IPS-NIHi7 (cell line): ENCODE results near the gene LRSAM1.
A peak's percentile ranks its signal among the peaks of the same experiment; 100 is the strongest.

Experiments
- DNase-seq: peaks from one replicate; pipeline ENCODE4 v3.0.0; 2012; ENCODE audit warnings: mixed read lengths; ENCODE audit errors: extremely low spot score

LRSAM1 gene

GRCh38 chr9:127426756-127427155, 24.6 kb upstream of the LRSAM1 start:
- no peak for DNase-seq

GRCh38 chr9:127428348-127428747, 23.0 kb upstream of the LRSAM1 start:
- DNase-seq = no peak

GRCh38 chr9:127430415-127430814, 20.9 kb upstream of the LRSAM1 start:
- no peak for DNase-seq

- no peak for DNase-seq
These were observed 13.6 kb upstream of the LRSAM1 start for GRCh38 chr9:127437497-127438264.

GRCh38 chr9:127438394-127438793, 12.9 kb upstream of the LRSAM1 start:
- no peak for DNase-seq

GRCh38 chr9:127444283-127444920, 6.9 kb upstream of the LRSAM1 start:
- no peak for DNase-seq

GRCh38 chr9:127444921-127445850, 6.1 kb upstream of the LRSAM1 start:
- DNase-seq = no peak

GRCh38 chr9:127445851-127446712, 5.2 kb upstream of the LRSAM1 start:
- DNase-seq = no peak

- DNase-seq = no peak
These were observed 4.4 kb upstream of the LRSAM1 start for GRCh38 chr9:127446713-127447415.

- DNase-seq = no peak
These were observed 3.7 kb upstream of the LRSAM1 start for GRCh38 chr9:127447416-127448111.

- no peak for DNase-seq
These were observed 3.1 kb upstream of the LRSAM1 start for GRCh38 chr9:127448112-127448805.

GRCh38 chr9:127449332-127449966, 1.9 kb upstream of the LRSAM1 start:
- no peak for DNase-seq

GRCh38 chr9:127450243-127450760, 1.0 kb upstream of the LRSAM1 start:
- DNase-seq = no peak

GRCh38 chr9:127451608-127451857, 223 bp downstream of the LRSAM1 start:
- DNase-seq = no peak

GRCh38 chr9:127451858-127452656, 747 bp downstream of the LRSAM1 start:
- DNase-seq = peak; percentile 72

- no peak for DNase-seq
These were observed 1.4 kb downstream of the LRSAM1 start for GRCh38 chr9:127452691-127453090.

GRCh38 chr9:127455324-127455992, 4.1 kb downstream of the LRSAM1 start:
- no peak for DNase-seq
